ENCODE results near the gene SGF29.

DNA sequence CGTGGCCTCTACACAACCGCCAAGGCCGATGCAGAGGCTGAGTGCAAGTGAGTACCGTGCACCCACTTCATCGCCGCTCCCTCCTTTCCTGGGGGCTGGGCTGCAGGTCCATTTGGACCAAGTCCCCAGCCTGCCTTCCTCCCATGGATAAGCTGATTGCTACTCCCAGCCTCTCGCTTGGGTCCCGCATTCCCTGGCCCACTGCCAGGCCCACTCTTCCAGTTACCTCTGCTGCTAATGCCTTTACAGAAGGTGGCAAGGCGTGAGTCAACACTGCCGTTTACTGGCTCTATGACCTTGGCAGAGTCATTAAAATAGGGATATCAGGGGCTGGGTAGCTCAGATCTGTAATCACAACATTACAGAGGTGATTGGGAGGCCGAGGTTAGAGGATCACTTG, 32.0 kb downstream of the SGF29 start:
- TF ChIP-seq, protein P1, sequence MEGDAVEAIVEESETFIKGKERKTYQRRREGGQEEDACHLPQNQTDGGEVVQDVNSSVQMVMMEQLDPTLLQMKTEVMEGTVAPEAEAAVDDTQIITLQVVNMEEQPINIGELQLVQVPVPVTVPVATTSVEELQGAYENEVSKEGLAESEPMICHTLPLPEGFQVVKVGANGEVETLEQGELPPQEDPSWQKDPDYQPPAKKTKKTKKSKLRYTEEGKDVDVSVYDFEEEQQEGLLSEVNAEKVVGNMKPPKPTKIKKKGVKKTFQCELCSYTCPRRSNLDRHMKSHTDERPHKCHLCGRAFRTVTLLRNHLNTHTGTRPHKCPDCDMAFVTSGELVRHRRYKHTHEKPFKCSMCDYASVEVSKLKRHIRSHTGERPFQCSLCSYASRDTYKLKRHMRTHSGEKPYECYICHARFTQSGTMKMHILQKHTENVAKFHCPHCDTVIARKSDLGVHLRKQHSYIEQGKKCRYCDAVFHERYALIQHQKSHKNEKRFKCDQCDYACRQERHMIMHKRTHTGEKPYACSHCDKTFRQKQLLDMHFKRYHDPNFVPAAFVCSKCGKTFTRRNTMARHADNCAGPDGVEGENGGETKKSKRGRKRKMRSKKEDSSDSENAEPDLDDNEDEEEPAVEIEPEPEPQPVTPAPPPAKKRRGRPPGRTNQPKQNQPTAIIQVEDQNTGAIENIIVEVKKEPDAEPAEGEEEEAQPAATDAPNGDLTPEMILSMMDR (IDR thresholded peaks at IDR 0.05 in 4 of 5, conservative IDR thresholded peaks at IDR 0.05 in 1 of 5), result no peak
- TF ChIP-seq POLR2A (IDR thresholded peaks at IDR 0.05), result no peak

Measured in gastrocnemius medialis (tissue), 4 donors.